ENCODE measurements around the gene ADCY5. TPM values are rescaled to one million over a fixed set of nuclear protein-coding genes. Genes with fewer than 3 reads are reported as not detected.

The ADCY5 gene
- polyA plus RNA-seq, 1 donor: 10.6 TPM

DNA sequence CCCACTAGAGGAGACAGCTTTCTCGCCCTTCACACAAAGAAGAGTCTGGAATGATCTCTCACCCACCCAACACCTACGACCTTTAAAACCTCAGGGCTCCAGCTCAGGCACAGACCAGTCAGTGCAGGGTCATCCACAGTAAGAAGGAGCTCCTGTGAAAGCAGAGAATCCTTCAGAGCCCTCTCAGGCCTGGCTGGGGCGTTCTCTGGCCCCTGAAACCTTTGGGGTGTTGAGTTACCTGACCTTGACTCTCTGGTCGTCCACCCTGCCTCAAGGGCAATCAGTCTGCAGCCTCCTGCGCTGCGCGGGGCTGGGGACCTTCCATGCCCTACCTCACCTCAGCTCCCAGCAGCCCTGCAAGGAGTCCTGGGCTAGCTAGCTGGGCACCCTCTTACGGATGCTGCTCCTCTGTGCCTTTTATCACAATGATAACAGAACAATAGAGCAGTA lies 106.2 kb downstream of the ADCY5 start:
- DNase-seq: no peak

DNA sequence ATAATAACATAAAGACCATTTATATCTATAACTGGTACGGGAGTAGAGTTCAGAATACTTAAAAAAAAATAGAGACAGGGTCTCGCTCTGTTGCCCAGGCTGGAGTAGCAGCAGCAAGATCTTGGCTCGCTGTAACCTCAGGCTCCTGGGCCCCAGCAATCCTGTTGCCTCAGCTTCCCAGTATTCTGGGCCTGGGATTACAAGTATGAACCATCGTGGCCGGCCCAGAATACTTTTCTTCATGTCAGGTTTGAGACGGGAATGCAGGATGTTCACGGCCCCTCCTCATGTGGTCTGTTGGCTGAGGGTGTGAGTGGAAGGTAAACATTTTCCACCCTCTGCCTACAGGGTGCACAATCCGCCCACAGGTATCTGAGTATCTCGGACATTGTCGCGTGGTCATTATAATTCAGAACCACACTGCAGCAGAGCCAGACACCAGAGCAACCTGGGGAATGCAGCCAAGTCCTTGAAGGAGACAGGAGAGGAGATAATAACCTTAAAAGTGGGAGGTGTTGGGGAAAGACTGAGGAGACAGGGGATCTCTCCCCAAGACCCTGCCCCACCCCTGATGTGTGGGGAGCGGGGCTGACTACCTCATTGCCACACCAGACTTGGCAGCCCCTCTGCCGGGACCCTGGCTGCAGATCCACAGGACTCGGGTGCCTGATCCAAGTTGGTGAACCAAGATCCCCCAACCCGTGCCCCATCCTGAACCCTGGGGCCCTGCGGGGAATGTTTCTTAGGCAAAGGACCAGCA lies 106.8 kb downstream of the ADCY5 start:
- no peak for DNase-seq

- DNase-seq: no peak
Observed at GRCh38 chr3:123340336-123340735, 108.6 kb downstream of the ADCY5 start.

DNA sequence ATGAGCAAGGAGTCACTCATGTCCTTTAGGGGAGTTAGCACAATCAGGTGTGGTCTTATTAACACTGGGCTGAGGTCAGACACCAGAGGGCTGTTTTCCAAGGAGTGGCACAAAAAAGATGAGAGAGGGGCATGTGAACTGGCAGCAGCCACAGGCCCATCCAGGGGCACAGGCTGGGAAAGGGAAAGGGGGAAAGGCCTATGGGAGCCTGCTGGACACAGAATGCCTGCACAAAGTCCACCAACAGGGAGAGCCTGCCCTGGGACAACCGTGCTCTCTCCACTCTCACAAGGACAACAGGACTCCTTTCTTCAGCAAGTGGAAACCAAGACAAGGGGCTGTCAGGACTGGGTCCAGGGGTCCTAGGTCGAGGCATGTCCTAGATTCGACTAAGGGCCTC lies 109.6 kb downstream of the ADCY5 start:
- no peak for DNase-seq

DNA sequence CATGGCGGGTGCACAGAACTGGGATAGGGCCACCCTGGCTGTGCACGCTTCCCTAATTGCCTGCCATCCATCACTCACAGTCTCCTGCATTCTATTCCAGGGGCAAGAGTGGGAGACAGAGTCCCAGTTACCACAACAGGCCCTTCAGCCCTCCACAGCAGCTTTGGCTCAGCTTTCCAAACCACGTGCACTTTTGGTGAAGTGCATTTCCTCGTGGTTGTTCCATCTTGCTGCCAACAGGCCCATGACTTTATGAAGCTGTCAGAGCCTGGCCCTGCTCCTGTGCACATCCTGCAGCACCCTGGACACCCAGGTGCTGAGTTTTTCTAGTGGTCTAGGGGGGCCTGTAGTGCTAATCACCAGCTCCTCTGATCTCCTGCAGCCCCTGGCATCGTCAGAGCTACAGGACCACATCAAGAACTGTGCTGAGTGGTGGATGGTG lies 110.2 kb downstream of the ADCY5 start:
- DNase-seq: no peak

DNA sequence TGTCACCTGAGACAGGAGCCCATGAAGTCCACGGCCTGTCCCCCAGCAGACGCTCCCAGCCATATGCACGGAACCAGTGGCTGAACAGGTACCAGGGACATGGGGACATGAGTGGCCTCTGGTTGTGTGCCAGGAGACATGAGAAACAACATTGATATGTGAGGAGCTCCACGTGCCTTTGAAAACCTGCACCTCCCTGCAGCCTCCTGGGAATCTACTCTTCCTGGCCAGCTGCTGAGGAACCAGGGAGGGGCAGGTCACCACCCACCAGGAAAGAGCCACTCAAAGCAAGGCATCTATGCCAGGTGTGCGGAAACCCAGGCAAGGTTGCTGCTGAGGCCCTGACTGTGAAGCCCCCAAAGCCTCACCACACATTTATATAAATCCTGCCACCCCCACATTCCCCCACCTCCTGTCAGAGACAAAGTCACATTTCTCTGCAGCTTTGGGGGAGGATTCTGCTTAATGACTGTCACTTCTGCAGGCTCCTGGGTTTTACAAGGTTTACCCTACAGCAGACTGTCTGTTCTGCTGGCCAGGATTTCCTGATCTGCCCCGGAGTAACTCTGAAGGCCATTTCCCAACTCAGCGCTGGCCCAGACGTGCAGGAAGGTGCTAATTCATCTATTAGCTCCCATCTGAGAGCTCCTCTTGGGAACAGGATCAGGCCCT lies 110.8 kb downstream of the ADCY5 start:
- DNase-seq: no peak

- no peak for DNase-seq
Observed at GRCh38 chr3:123337226-123337625, 111.7 kb downstream of the ADCY5 start.

DNA sequence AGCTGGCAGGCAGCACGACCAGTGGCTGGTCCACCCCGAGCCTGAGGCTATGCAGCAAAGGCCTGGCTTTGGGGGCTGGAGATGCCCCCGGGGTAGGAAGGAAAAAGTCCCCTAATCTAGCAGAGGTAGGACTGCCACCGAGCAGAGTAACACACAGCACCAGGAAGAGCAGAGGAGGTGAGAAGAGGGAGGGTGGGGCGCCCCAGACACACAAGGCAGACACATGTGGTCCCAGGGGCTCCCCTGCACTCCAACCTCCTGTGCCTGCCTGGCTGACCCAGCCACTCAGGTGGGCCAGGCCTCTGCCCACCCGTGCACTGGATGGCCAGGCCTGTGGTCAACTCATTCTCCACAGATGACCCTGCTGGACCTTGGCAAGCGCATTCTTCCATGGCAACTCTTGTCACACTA lies 112.4 kb downstream of the ADCY5 start:
- no peak for DNase-seq

DNA sequence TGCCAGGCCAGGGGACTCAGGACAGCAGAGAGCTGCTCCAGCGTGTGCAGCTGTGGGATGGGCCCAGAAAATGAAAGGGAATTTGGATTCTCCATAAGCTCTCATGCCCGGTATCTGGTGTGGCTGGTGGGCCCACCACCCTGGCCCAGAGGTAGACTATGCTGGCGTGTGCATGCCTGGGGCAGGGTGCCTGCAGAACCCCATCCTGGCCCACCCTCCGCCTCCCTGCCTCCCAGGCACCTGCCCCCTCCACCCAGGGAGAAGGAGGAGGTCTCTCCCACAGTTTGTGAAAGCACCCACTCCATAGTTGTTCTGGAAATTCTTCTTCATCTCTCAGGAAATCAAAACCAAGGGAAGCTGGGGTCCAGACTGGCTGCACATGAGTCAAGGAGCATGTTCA lies 112.9 kb downstream of the ADCY5 start:
- no peak for DNase-seq

- DNase-seq: no peak
Observed at GRCh38 chr3:123335007-123335670, 113.8 kb downstream of the ADCY5 start.

GRCh38 chr3:123334056-123334455 lies 114.8 kb downstream of the ADCY5 start:
- DNase-seq: no peak

DNA sequence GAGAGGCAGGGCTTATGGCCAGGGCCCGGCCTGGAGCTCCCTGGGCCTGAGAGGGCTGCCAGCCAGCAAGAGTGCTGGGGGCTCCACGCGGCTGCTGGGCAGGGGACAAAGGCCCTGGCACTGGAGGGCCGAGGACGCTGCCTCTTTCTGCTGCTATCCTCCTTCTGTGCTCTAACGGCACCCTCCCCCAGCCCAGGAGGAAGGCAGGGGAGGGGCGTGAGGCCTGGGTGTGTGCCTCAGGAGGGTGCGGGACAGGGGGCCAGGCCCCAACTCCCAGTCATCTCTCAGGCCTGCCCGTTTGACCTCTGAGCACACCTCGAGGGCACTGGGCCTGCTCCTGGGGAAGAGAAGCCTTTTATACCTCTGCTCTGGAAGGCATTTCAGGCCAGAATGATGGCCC lies 115.5 kb downstream of the ADCY5 start:
- DNase-seq: no peak

- no peak for DNase-seq
Observed at GRCh38 chr3:123332124-123332641, 116.7 kb downstream of the ADCY5 start.

DNA sequence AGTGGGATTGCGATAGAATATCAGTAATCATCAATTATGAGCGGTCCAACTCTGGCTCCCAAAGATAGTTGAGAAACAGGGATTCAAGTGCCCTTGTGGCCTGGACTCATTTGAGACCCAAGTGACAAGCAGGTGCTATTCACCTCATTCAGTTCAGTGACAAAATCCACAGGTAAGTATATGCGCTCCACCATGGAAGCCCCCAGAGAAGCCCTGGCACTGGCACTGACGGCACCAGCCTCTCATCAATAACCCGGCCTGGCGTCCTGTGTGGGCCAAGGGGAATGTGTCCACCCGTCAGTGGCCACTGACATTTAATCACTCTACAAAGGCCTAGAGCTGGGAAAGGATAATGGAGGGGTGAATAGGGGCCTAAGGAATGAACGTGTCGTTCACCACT lies 117.2 kb downstream of the ADCY5 start:
- DNase-seq: no peak

GRCh38 chr3:123331006-123331405 lies 117.9 kb downstream of the ADCY5 start:
- no peak for DNase-seq

DNA sequence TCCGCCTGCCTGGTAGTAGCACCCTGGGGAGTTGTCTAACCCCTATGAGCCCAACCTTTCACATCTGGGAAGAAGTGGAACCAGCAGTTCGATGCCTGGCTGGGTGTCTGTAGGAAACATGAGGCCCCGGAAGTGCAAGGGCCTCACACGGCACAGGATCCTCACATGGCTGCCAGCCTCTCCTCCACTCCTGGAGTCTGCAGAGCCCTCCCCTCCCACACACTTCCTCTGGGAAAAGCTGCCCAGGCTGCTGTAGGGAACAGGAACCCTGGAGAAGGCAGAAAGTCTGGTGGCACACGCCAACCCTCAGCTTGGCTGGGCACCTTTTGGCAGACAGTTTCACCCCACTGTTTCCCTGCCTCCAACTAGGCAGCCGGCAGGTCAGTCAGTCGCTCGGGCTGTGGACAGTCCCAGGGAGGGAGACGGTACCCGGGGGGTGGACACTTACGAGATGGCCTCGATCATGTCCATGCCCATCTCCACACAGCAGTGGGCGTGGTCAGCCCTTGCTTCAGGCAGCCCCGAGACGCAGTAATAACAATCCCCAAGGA lies 118.4 kb downstream of the ADCY5 start:
- DNase-seq: no peak

GRCh38 chr3:123329636-123330340 lies 119.1 kb downstream of the ADCY5 start:
- no peak for DNase-seq

DNA sequence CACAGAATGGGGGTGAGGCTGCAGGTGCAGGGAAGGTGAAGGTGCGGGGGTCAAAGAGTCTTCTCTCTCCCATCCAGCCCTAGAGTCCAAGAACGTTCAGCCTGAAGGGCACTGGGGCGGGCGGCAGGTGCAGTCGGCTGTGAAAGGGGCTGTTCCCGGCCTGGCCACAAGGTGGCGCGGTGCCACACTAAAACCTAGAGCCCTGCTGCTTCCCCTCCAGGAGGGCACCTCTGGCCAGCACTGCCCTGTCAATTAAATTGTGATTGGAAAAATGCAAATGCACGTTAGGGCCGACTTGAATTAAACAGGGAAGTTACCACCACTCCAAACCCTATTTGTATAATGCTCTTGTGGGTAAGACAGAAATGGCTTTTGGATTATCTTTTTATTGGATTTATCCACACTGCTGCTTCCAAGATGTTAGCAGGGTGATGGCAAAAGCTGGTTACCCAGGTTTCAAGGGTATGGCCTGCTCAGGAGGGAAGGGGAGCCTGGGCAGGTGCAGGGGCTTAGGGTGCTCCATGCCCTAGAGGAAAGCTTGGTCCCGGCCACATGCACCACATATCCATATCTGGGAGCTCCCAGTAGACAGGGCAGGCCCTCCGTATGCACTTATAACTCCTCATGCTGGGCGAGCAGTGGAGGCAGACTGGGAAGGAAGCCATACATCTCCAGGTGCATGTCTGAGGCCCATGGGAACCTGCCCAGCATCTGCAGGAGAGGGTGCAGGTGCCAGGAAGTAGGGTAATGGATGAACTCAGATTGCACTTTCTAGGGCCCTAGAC lies 119.8 kb downstream of the ADCY5 start:
- DNase-seq: peak; percentile 48

DNA sequence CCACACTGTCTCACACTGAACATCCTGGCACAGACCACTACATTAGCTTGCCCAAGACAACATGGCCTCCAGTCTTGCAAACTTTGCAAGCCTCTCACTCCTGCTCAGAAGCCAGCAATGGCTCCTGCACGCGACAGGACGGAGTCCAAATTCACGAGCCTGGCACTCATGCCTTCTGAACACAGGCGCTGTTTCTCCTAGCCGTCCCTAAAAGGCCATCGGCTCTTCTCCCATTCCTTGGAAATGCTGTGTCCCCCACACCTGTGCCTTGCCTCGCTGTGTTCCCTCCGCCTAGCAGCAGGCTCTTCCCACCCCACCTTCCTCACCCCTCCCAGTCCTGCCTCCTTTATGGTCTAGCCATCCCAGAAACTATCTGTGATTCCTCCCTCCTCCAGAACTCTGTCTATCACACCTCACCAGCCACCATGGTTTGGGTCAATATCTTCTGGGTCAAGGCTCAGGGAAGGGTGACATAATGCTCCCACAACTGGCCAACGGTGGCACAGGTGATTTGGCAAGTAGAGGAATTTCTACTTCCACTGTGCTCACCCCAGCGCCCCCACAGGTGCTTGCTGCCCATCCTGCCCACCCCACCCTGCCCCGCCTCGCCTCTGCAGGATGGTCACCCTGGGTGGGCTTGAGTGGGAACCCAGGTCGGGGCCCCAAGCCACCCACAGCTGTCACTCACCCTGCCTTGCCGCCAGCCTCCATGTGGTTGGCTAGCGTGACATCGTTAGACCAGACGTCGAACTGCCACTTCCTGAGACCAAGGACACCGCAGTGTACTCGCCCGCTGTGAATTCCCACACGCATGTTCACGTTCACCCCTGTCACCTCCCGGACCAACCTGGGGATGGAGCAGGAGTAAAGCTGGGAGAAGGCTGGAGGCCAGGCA lies 120.7 kb downstream of the ADCY5 start:
- no peak for DNase-seq

DNA sequence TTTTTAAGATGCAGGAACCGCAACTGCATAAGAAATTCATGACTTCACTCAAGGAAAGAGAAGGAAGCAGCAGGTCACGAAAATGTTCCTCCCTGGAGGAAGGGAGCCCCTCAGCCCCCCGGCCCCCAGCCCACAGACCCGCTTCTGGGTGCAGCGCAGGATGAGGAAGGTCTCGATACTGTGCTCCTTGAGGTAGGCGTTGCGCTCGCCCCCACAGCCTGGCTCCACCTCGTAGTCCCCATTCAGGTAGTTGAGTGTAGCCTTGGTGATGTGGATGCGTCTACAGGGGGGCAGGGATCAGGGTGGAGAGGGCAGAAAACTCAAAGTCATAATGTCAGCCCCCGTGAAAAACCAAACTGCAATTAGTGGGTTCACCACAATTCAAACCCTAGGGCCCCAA lies 121.4 kb downstream of the ADCY5 start:
- no peak for DNase-seq

Measured in left kidney (tissue), 2 donors.